ENCODE measurements around the gene TMEM9. TPM values are rescaled to one million over a fixed set of nuclear protein-coding genes. Genes with fewer than 3 reads are reported as not detected.

The TMEM9 gene
- total and polyA plus RNA-seq, 2 of the 8 experiments (the other 6 are each of a cell fraction or from before 2014, with no cell fraction given), result 79.9 to 181 TPM

- Histone ChIP-seq H3K9ac (replicated peaks in 1 of 4; ENCODE audit: extremely low read depth in 1 of 4, low read depth in 3 of 4, low read length in 3 of 4) (no peak overlapping the region), H3K27ac (ENCODE audit: low read depth, low read length) (no peak overlapping the region), H2AFZ (ENCODE audit: low read length) (no peak overlapping the region), H3K23ac (ENCODE audit: insufficient read length) (no peak overlapping the region), H3K27me3 (replicated peaks in 1 of 4; ENCODE audit: control insufficient read depth in 3 of 4, extremely low read depth in 1 of 4, insufficient read depth in 3 of 4, low read length in 3 of 4) (no peaks in the 10 kb centered on the region), H3K4me2 (ENCODE audit: insufficient read depth in 1 of 2, low read depth in 2 of 2, low read length in 2 of 2) (no peak overlapping the region), H2BK5ac (ENCODE audit: low read depth, low read length) (no peak overlapping the region), H4K5ac (ENCODE audit: insufficient read length, low read depth, low read length) (no peak overlapping the region), H3K18ac (ENCODE audit: extremely low read depth, low read length) (no peak overlapping the region), H3K56ac (replicated peaks; ENCODE audit: insufficient read length, low read depth, low read length) (no peak overlapping the region), H3K14ac (ENCODE audit: insufficient read length) (no peak overlapping the region), H2BK20ac (ENCODE audit: low read length) (no peak overlapping the region), H3K79me2 (ENCODE audit: control insufficient read depth in 1 of 2, insufficient read depth in 2 of 2, low read length in 2 of 2) (no peaks in the 10 kb centered on the region), H2AK5ac (ENCODE audit: low read depth, low read length) (no peak overlapping the region), H3K23me2 (ENCODE audit: low read depth, low read length) (no peaks in the 10 kb centered on the region), H2BK15ac (ENCODE audit: low read length) (no peak overlapping the region), H3K9me3 (ENCODE audit: insufficient read depth in 2 of 2, low read depth in 1 of 2, low read length in 1 of 2) (no peaks in the 10 kb centered on the region), H3K4me3 (ENCODE audit: extremely low read depth in 1 of 4, insufficient read depth in 2 of 4, low read depth in 3 of 4, low read length in 4 of 4) (no peak overlapping the region), H4K91ac (replicated peaks; ENCODE audit: insufficient read length, low read length) (no peak overlapping the region), H2BK120ac (replicated peaks; ENCODE audit: low read depth, low read length) (no peak overlapping the region), H2BK12ac (ENCODE audit: low read depth, low read length) (no peak overlapping the region), H3K4ac (replicated peaks; ENCODE audit: insufficient read length, low read depth, low read length) (no peak overlapping the region), H4K8ac (ENCODE audit: extremely low read depth, insufficient read depth, low read length) (no peak overlapping the region), H3K4me1 (replicated peaks in 1 of 4; ENCODE audit: control insufficient read depth in 3 of 4, insufficient read depth in 4 of 4, low read length in 3 of 4) (no peaks in the 10 kb centered on the region), H3K36me3 (ENCODE audit: control insufficient read depth in 2 of 4, insufficient read depth in 4 of 4, low read length in 3 of 4) (peaks cover 15 to 68% (median 34%) of the 10 kb centered on the region in 4 experiments), H3K79me1 (ENCODE audit: low read depth, low read length) (no peaks in the 10 kb centered on the region; the same call in 1 of the 2 replicates), H4K20me1 (replicated peaks in 1 of 2; ENCODE audit: control insufficient read depth in 1 of 2, insufficient read depth in 2 of 2, low read length in 2 of 2) (peaks cover 3 to 14% of the 10 kb centered on the region in 2 experiments)
- 86% methylated on average over 7 of the region's 7 CpGs; no CpG with 5 or more reads in 1 of the 2 experiments for WGBS, 2 experiments (ENCODE audit: extremely low coverage in 1 of 2, insufficient coverage in 1 of 2, insufficient read length in 1 of 2, insufficient replicate concordance in 2 of 2, low coverage in 1 of 2, low lambda C conversion rate in 2 of 2, missing lambda C conversion rate in 1 of 2)
- ChIA-PET POLR2A (ENCODE audit: partially characterized antibody) (interaction anchor here (0.7 to 3.7 kb wide), 5 partner anchors 8 to 526 kb away, joined by 3 to 28 read pairs (median 5); partner anchors contain the start of gene TMEM9), CTCF (ENCODE audit: partially characterized antibody) (interaction anchor here (0.6 to 5.8 kb wide), 11 partner anchors 12 to 157 kb away, joined by 3 to 32 read pairs (median 5); partner anchors contain the start of gene IGFN1)
- TF ChIP-seq SAP30 (IDR thresholded peaks at IDR 0.05; ENCODE audit: insufficient read depth, insufficient replicate concordance, low read length), result no peak
- TF ChIP-seq RAD21 (IDR thresholded peaks at IDR 0.05 in 1 of 2, conservative IDR thresholded peaks at IDR 0.05 in 1 of 2; ENCODE audit: low read depth in 2 of 2, low read length in 2 of 2), result no peak
- no peak for TF ChIP-seq SIN3A (conservative IDR thresholded peaks at IDR 0.05 in 1 of 2, IDR thresholded peaks at IDR 0.05 in 1 of 2; ENCODE audit: low read depth in 1 of 2, low read length in 2 of 2)
- no peak for TF ChIP-seq BACH1 (IDR thresholded peaks at IDR 0.05; ENCODE audit: low read length)
- TF ChIP-seq CTBP2 (IDR thresholded peaks at IDR 0.05; ENCODE audit: borderline replicate concordance, insufficient read depth, insufficient read length, low read length), result no peak
- TF ChIP-seq SP2 (IDR thresholded peaks at IDR 0.05; ENCODE audit: low read length), result no peak
- no peak for TF ChIP-seq ZNF274 (IDR thresholded peaks at IDR 0.05; ENCODE audit: borderline replicate concordance, extremely low read depth, low read length)
- TF ChIP-seq GTF2F1 (IDR thresholded peaks at IDR 0.05; ENCODE audit: borderline replicate concordance, low read depth, low read length), result no peak
- no peak for FAIRE-seq
- no peak for DNase-seq (ENCODE audit: low read depth in 1 of 2, low spot score in 2 of 2)
Observed at GRCh38 chr1:201137024-201137392, 17.3 kb downstream of the TMEM9 start.
